HepG2 (cell line): ENCODE measurements around the gene AP2B1.

ENCODE experiments used
- CHCHD3 ChIP-seq: sonication (generic); formaldehyde crosslinking; IDR thresholded peaks from 2 replicates; pipeline ENCODE4 v1.8.0; 2022; ENCODE audit warnings: mild to moderate bottlenecking, missing genetic modification reagents, moderate library complexity
- CHD2 ChIP-seq: IDR thresholded peaks from 2 replicates; pipeline ENCODE4 v1.6.1; 2011; ENCODE audit warnings: low read depth, low read length, improper control_type of control experiment
- EP300 ChIP-seq, 3 experiments: sonication (generic) in 1 of 3; formaldehyde crosslinking in 1 of 3; IDR thresholded peaks; 2 replicates each; pipeline versions ENCODE4 v1.5.1 to v1.6.1; 2011 to 2020; ENCODE audit warnings: low read depth in 2 of 3, low read length in 2 of 3, borderline replicate concordance in 1 of 3, improper control_type of control experiment in 1 of 3, mild to moderate bottlenecking in 1 of 3, missing genetic modification reagents in 1 of 3, moderate library complexity in 1 of 3
- FOSL1 ChIP-seq: sonication (generic); formaldehyde crosslinking; IDR thresholded peaks from 2 replicates; pipeline ENCODE4 v1.9.0; 2021; ENCODE audit warnings: missing genetic modification reagents, borderline replicate concordance
- MIER2 ChIP-seq: IDR thresholded peaks from 2 replicates; pipeline ENCODE4 v1.6.1; 2016; ENCODE audit warnings: missing biosample characterization, missing genetic modification reagents
- NCOR1 ChIP-seq: fragments of 200-600 bp; sonication (generic); IDR thresholded peaks from 2 replicates; pipeline ENCODE4 v1.7.0; 2017; ENCODE audit warnings: antibody characterized with exemption, low read length, borderline replicate concordance
- POLR2A ChIP-seq, 2 experiments: IDR thresholded peaks; 2 replicates each; pipeline ENCODE4 v1.6.1; 2011; ENCODE audit warnings: low read depth in 2 of 2, low read length in 2 of 2, mild to moderate bottlenecking in 1 of 2, moderate library complexity in 1 of 2; ENCODE audit not compliant: insufficient read depth in 1 of 2
- RNF2 ChIP-seq: fragments of 450-650 bp; conservative IDR thresholded peaks from 2 replicates; pipeline ENCODE4 v1.6.1; 2016; ENCODE audit warnings: low read depth
- ZNF10 ChIP-seq: sonication (generic); formaldehyde crosslinking; IDR thresholded peaks from 2 replicates; pipeline ENCODE4 v1.4.0; 2020; ENCODE audit warnings: mild to moderate bottlenecking, low read depth, missing genetic modification reagents, borderline replicate concordance
- ZNF136 ChIP-seq: sonication (generic); formaldehyde crosslinking; IDR thresholded peaks from 2 replicates; pipeline ENCODE4 v1.8.1; 2022; ENCODE audit warnings: low read depth, mild to moderate bottlenecking, moderate library complexity, missing genetic modification reagents
- ZNF232 ChIP-seq: sonication (generic); formaldehyde crosslinking; IDR thresholded peaks from 2 replicates; pipeline ENCODE4 v1.4.0; 2020; ENCODE audit warnings: missing genetic modification reagents, borderline replicate concordance
- ZNF354B ChIP-seq: sonication (generic); formaldehyde crosslinking; IDR thresholded peaks from 2 replicates; pipeline ENCODE4 v1.8.0; 2022; ENCODE audit warnings: mild to moderate bottlenecking, missing genetic modification reagents
- TF ChIP-seq, protein P1 (sequence below): sonication (generic); formaldehyde crosslinking; IDR thresholded peaks from 2 replicates; pipeline ENCODE4 v1.5.0; 2020; ENCODE audit warnings: mild to moderate bottlenecking, missing genetic modification reagents, moderate library complexity

DNA sequence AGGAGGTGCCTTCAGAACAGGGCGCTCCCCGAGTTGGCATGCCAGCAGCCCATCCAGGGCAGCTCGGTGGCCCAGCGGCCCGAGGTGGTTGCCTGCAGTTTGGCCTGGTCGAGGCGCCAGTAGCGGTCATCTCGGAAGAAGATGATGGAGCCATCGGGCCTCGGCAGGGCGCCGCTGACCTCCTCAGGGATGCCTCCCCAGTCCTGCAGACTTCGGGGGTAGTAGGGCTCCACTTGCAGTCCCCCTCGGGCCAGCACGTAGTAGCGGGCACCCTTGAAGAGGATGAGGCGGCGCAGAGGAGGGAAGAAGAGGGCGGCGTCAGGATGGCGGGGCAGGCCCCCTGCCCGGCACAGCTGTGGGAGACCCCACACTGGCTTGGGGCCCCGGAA, 179.4 kb downstream of the AP2B1 start:
- TF ChIP-seq ZNF136 (no peak), CHCHD3 (no peak), MIER2 (CRISPR knock-in tag) (no peak), CHD2 (no peak), NCOR1 (no peak), FOSL1 (CRISPR knock-in tag) (no peak), RNF2 (no peak), EP300 (IDR thresholded peaks at IDR 0.05; ENCODE audit: low read depth in 2 of 2, low read length in 2 of 2) (no peak), EP300 (CRISPR knock-in tag; IDR thresholded peaks at IDR 0.05; ENCODE audit: borderline replicate concordance) (no peak), ZNF10 (no peak), ZNF354B (CRISPR knock-in tag) (no peak), ZNF232 (CRISPR knock-in tag) (no peak), POLR2A (IDR thresholded peaks at IDR 0.05; ENCODE audit: insufficient read depth in 1 of 2, low read depth in 2 of 2, low read length in 2 of 2) (no peak)
- TF ChIP-seq, protein P1, sequence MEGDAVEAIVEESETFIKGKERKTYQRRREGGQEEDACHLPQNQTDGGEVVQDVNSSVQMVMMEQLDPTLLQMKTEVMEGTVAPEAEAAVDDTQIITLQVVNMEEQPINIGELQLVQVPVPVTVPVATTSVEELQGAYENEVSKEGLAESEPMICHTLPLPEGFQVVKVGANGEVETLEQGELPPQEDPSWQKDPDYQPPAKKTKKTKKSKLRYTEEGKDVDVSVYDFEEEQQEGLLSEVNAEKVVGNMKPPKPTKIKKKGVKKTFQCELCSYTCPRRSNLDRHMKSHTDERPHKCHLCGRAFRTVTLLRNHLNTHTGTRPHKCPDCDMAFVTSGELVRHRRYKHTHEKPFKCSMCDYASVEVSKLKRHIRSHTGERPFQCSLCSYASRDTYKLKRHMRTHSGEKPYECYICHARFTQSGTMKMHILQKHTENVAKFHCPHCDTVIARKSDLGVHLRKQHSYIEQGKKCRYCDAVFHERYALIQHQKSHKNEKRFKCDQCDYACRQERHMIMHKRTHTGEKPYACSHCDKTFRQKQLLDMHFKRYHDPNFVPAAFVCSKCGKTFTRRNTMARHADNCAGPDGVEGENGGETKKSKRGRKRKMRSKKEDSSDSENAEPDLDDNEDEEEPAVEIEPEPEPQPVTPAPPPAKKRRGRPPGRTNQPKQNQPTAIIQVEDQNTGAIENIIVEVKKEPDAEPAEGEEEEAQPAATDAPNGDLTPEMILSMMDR (CRISPR knock-in tag): no peak
